ENCODE results near the gene SLC25A39.

The SLC25A39 gene

DNA sequence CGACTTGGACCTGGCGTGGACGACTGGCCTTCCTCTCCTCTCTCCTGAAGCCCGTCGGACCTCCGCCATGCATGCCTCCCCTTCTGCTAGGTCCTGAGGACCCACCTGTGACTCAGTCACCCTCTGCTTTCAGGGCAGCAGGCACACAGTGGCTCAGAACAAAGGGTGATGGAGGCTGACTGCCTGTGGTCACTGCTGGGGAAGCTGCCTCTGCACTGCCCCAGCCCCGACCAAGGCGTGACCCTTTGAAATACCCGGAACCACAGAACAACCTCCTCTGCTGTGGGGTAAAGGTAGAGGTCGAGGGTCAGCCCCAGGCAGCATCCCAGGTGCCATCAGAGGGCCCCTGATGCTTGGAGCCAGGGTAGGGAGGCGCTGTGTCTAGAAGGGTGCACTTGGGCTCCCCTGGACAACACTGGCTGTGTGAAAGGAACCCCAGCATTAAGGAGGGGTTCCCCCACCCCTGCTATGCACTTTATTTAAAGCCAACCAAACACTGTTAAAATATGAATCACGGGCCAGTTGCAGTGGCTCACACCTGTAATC, 44.2 kb downstream of the SLC25A39 start:
- no peak for DNase-seq (ENCODE audit: low read depth in 2 of 3, low spot score in 2 of 3)

GRCh38 chr17:44279666-44280391, 44.8 kb downstream of the SLC25A39 start:
- peak in 1 of 3 experiments; percentile 4 for DNase-seq (ENCODE audit: low read depth in 2 of 3, low spot score in 2 of 3)

GRCh38 chr17:44279346-44279665, 45.3 kb downstream of the SLC25A39 start:
- DNase-seq (ENCODE audit: low read depth in 2 of 3, low spot score in 2 of 3): no peak

DNA sequence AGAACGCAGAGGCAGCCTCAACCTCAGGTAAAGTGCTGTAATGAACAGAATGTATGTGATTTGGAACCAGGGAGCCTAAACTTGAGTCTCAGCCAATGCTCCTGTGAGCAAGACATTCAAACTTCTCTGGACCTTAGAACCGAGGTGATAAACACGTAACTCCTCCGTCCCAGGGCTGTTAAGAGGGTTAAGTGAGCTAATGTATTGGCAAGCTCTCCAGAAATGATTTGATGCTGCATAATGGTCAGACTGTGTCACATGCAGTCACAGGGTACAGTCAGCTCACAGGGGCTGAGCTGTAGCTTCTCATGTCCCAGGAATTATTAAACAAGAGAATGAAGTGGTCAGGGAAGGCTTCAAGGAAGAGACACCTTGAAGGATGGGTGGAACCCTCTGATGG, 46.6 kb downstream of the SLC25A39 start:
- DNase-seq (ENCODE audit: low read depth in 2 of 3, low spot score in 2 of 3): no peak

DNA sequence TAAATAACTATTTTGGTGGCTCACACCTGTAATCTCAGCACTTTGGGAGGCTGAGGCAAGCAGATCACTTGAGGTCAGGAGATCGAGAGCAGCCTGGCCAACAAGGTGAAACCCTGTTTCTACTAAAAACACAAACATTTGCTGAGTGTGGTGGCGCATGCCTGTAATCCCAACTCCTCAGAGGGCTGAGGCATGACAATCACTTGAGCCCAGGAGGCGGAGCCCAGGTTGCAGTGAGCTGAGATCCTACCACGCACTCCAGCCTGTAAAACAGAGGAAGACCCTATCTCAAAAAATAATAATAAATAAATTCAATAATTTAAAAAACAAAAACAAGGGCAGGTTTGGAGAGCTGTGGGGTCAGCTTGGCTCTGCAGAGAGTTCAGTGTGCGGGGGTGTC, 51.0 kb downstream of the SLC25A39 start:
- DNase-seq (ENCODE audit: low read depth in 2 of 3, low spot score in 2 of 3): no peak

GRCh38 chr17:44272954-44273353, 51.7 kb downstream of the SLC25A39 start:
- DNase-seq (ENCODE audit: low read depth in 2 of 3, low spot score in 2 of 3): no peak

DNA sequence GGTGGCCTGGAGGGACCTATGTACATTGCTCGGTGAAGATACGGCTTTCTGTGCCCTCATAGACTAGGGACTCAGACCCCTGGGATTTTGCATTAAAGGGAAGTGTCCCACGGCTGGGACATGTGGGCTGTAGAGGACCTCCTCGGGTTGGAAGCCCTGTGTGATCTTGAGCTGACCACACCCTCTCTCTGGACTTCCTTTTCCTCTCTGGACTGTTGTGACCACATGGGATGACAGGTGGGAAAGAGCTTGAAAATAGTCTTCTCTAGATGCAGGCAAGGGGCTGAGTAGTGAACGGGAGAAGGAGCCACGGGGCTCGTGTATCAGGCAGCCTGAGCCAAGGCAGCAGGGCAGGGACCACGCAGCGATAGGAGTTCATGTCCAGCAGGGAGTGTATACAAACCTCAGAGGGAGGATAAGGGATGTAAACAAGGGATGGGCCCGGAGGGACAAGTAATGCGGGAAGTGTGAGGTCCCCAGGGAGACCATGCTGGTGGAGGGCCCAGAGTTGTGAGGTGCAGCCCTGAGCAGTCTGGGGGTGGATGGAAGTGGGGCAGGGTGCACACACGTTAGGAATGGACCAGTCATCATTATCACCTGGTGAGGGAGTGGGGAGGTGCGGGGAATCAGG, 52.2 kb downstream of the SLC25A39 start:
- no peak for DNase-seq (ENCODE audit: low read depth in 2 of 3, low spot score in 2 of 3)

All from activated CD8-positive, alpha-beta memory T cell treated with anti-CD3 and anti-CD28 coated beads for 48 hours (primary cell).